ENCODE data around the gene DCDC1.
"Not testable (repeated sequence)": the region's sequence is repeated elsewhere in the genome, so short reads cannot be mapped to it uniquely, and the experiment has no call there.

- TF ChIP-seq, protein P1, sequence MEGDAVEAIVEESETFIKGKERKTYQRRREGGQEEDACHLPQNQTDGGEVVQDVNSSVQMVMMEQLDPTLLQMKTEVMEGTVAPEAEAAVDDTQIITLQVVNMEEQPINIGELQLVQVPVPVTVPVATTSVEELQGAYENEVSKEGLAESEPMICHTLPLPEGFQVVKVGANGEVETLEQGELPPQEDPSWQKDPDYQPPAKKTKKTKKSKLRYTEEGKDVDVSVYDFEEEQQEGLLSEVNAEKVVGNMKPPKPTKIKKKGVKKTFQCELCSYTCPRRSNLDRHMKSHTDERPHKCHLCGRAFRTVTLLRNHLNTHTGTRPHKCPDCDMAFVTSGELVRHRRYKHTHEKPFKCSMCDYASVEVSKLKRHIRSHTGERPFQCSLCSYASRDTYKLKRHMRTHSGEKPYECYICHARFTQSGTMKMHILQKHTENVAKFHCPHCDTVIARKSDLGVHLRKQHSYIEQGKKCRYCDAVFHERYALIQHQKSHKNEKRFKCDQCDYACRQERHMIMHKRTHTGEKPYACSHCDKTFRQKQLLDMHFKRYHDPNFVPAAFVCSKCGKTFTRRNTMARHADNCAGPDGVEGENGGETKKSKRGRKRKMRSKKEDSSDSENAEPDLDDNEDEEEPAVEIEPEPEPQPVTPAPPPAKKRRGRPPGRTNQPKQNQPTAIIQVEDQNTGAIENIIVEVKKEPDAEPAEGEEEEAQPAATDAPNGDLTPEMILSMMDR (IDR thresholded peaks at IDR 0.05; ENCODE audit: low read depth, low read length) = not testable (repeated sequence)
- TF ChIP-seq EZH2phosphoT487 (IDR thresholded peaks at IDR 0.05; ENCODE audit: low read depth) = not testable (repeated sequence)
Observed at GRCh38 chr11:31321494-31321893, 48.0 kb downstream of the DCDC1 start.
